B cell (primary cell): Measurements from ENCODE around the gene TMEM86A. TPM values are rescaled to one million over a fixed set of nuclear protein-coding genes. Genes with fewer than 3 reads are reported as not detected.

Source experiments
- ATAC-seq: fragments of 200-7000 bp; cut with Tn5 transposase; one replicate; pipeline ENCODE4 v1.10.0; 2021; ENCODE audit warnings: low read depth, mild to moderate bottlenecking, moderate number of reproducible peaks, moderate library complexity
- CTCF ChIA-PET: fragments of 350-600 bp; sonication (Branson Sonifier 250); formaldehyde crosslinking; loops from one replicate; lab custom pipeline; 2021; ENCODE audit warnings: antibody characterized with exemption, inconsistent platforms; lab: Charles Lee
- POLR2A ChIA-PET: fragments of 350-600 bp; sonication (Branson Sonifier 250); formaldehyde crosslinking; loops from one replicate; lab custom pipeline; 2021; ENCODE audit warnings: antibody characterized with exemption; lab: Charles Lee
- DNase-seq: peaks from one replicate; pipeline ENCODE4 v3.0.0; 2013
- H2AFZ ChIP-seq: 2 replicates; pipeline ENCODE4 v1.6.1; 2012; ENCODE audit warnings: mild to moderate bottlenecking, low read depth, low read length; ENCODE audit not compliant: insufficient read depth, poor library complexity, severe bottlenecking
- H3K27ac ChIP-seq, 2 donors: 1 replicate in 1 of 2; 2 replicates in 1 of 2; pipeline ENCODE4 v1.5.1; 2012 to 2013; ENCODE audit warnings: low read length in 2 of 2, mild to moderate bottlenecking in 2 of 2, moderate library complexity in 1 of 2
- H3K27me3 ChIP-seq, 4 experiments: fragments of 200-600 bp in 1 of 4; sonication (generic) in 1 of 4; replicated peaks in 1 of 4; 1 replicate in 2 of 4; 2 replicates in 2 of 4; pipeline versions ENCODE4 v1.6.1 to v1.7.0; 2013 to 2016; ENCODE audit warnings: low read length in 3 of 4, mild to moderate bottlenecking in 2 of 4, mixed read lengths in 1 of 4, moderate library complexity in 1 of 4; ENCODE audit not compliant: insufficient read depth in 4 of 4, control insufficient read depth in 3 of 4; ENCODE audit errors: control extremely low read depth in 1 of 4
- H3K36me3 ChIP-seq, 2 experiments: replicated peaks in 1 of 2; 1 replicate in 1 of 2; 2 replicates in 1 of 2; pipeline versions ENCODE4 v1.6.1 to v1.7.1; 2013; ENCODE audit warnings: low read length in 1 of 2; ENCODE audit not compliant: insufficient read depth in 2 of 2, control insufficient read depth in 1 of 2; ENCODE audit errors: control extremely low read depth in 1 of 2, extremely low read depth in 1 of 2
- H3K4me1 ChIP-seq, 2 donors: fragments of 200-600 bp in 1 of 2; sonication (generic) in 1 of 2; 1 replicate in 1 of 2; 2 replicates in 1 of 2; pipeline versions ENCODE4 v1.5.1 to v1.6.1; 2013 to 2017; ENCODE audit warnings: low read length in 2 of 2; ENCODE audit not compliant: control insufficient read depth in 2 of 2, insufficient read depth in 2 of 2
- H3K4me2 ChIP-seq: replicated peaks from 2 replicates; pipeline ENCODE3; 2012; ENCODE audit warnings: mild to moderate bottlenecking, low read depth, low read length; ENCODE audit not compliant: poor library complexity, severe bottlenecking
- H3K4me3 ChIP-seq, 5 experiments: fragments of 200-600 bp in 1 of 5; sonication (generic) in 1 of 5; 1 replicate in 3 of 5; 2 replicates in 2 of 5; pipeline versions ENCODE4 v1.5.1 to v1.7.0; 2011 to 2016; ENCODE audit warnings: low read length in 4 of 5, mild to moderate bottlenecking in 4 of 5, low read depth in 2 of 5, control low read depth in 1 of 5, moderate library complexity in 1 of 5; ENCODE audit not compliant: insufficient read depth in 1 of 5; ENCODE audit errors: control extremely low read depth in 1 of 5, extremely low read depth in 1 of 5
- H3K79me2 ChIP-seq: fragments of 200-600 bp; sonication (generic); one replicate; pipeline ENCODE4 v1.6.0; 2016; ENCODE audit warnings: low read length; ENCODE audit not compliant: control insufficient read depth, insufficient read depth
- H3K9ac ChIP-seq: fragments of 200-600 bp; sonication (generic); 2 replicates; pipeline ENCODE4 v1.6.1; 2017; ENCODE audit warnings: mild to moderate bottlenecking, low read length, moderate library complexity
- H3K9me3 ChIP-seq, 3 donors: one replicate each; pipeline versions ENCODE4 v1.6.1 to v1.7.1; 2013; ENCODE audit warnings: low read length in 2 of 3; ENCODE audit not compliant: control insufficient read depth in 2 of 3, insufficient read depth in 1 of 3; ENCODE audit errors: control extremely low read depth in 1 of 3
- H4K20me1 ChIP-seq: 2 replicates; pipeline ENCODE4 v1.6.0; 2012; ENCODE audit warnings: mild to moderate bottlenecking, low read length; ENCODE audit not compliant: insufficient read depth, control insufficient read depth, poor library complexity, severe bottlenecking
- H3K27ac Mint-ChIP-seq: one replicate; pipeline ENCODE4 v1.8.0; 2021; ENCODE audit warnings: mixed read lengths
- H3K27me3 Mint-ChIP-seq: one replicate; pipeline ENCODE4 v1.8.0; 2021; ENCODE audit warnings: mixed read lengths
- H3K4me1 Mint-ChIP-seq: one replicate; pipeline ENCODE4 v1.8.0; 2021; ENCODE audit warnings: mixed read lengths
- H3K4me3 Mint-ChIP-seq: one replicate; pipeline ENCODE4 v1.8.0; 2021; ENCODE audit warnings: mixed read lengths
- H3K9me3 Mint-ChIP-seq: one replicate; pipeline ENCODE4 v1.8.0; 2022; ENCODE audit warnings: mixed read lengths; ENCODE audit not compliant: insufficient read depth
- EZH2 ChIP-seq: IDR thresholded peaks from 2 replicates; pipeline ENCODE4 v1.6.1; 2012; ENCODE audit warnings: borderline replicate concordance, low read depth, mild to moderate bottlenecking, moderate library complexity, low read length; ENCODE audit not compliant: insufficient read depth, poor library complexity, severe bottlenecking
- WGBS: methylation state at CpG from one replicate; pipeline ENCODE4 v1.1.5; 2013; ENCODE audit warnings: missing lambda C conversion rate; ENCODE audit not compliant: insufficient coverage; 5-methylcytosine and 5-hydroxymethylcytosine counted together
- intact Hi-C: fragments of 100-400 bp; cut with micrococcal nuclease; formaldehyde crosslinking; loops from one replicate; pipeline ENCODE4 v1.10.0; 2022
- polyA plus RNA-seq: library from polyadenylated mRNA; depleted of rRNA; stranded (reverse); fragments of >200 nt; gene quantifications from 2 replicates; pipeline ENCODE4 v1.2.3, GENCODE V29; 2012
- total RNA-seq, 2 donors: library from RNA; stranded (reverse); fragments of 120-200 nt in 1 of 2; gene quantifications; 1 replicate in 1 of 2; 2 replicates in 1 of 2; pipeline versions ENCODE4 v1.2.3 to v1.2.4, GENCODE V29; 2013 to 2022
- TF ChIP-seq, protein P1 (sequence below): fragments of 200-600 bp; IDR thresholded peaks from one replicate; pipeline ENCODE4 v1.8.0; 2022; ENCODE audit warnings: antibody characterized with exemption, mild to moderate bottlenecking

TMEM86A gene
- total and polyA plus RNA-seq, 2 donors (not counting 1 experiment from before 2014, with no cell fraction given) = 0.40 to 1.1 TPM

DNA sequence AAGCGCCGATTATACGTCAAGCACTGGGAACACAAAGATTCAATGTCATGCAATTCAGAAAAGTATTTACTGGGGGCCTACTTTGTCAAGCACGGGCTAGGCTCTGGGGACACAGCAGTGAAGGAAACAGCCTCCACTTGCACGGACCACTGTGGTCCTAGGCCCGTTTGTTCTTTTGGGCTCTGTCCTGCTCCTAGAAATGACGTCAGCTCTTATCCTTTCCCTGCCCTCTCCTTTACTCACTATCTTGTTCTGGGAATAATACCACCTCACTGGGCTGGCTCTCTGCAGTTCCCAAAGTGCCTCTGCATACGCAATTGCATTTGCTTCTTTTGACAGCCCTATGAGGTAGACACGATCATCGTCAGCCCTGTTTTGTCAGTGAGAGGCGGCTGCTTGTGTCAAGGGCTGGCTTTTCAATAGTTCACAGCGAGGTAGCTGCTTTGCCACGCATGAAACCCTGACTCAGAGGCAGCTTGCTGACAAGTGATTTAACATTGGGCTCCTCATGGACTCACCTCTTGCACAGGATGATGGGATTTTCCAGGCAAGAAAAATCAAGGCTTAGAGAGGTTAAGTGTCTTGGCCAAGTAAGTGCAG is 50.3 kb downstream of the TMEM86A start:
- H4K20me1 ChIP-seq = no peaks in the 10 kb centered on the region
- no peak overlapping the region for H3K4me2 ChIP-seq
- H3K36me3 ChIP-seq = no peaks in the 10 kb centered on the region
- no peak overlapping the region for H3K9ac ChIP-seq
- H3K79me2 ChIP-seq = no peaks in the 10 kb centered on the region
- ATAC-seq = no peak
- TF ChIP-seq, protein P1, sequence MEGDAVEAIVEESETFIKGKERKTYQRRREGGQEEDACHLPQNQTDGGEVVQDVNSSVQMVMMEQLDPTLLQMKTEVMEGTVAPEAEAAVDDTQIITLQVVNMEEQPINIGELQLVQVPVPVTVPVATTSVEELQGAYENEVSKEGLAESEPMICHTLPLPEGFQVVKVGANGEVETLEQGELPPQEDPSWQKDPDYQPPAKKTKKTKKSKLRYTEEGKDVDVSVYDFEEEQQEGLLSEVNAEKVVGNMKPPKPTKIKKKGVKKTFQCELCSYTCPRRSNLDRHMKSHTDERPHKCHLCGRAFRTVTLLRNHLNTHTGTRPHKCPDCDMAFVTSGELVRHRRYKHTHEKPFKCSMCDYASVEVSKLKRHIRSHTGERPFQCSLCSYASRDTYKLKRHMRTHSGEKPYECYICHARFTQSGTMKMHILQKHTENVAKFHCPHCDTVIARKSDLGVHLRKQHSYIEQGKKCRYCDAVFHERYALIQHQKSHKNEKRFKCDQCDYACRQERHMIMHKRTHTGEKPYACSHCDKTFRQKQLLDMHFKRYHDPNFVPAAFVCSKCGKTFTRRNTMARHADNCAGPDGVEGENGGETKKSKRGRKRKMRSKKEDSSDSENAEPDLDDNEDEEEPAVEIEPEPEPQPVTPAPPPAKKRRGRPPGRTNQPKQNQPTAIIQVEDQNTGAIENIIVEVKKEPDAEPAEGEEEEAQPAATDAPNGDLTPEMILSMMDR = no peak
- TF ChIP-seq EZH2 = no peak
- no peaks in the 10 kb centered on the region for H3K4me1 ChIP-seq
- peaks cover 0 to 16% (median 3%) of the 10 kb centered on the region in 4 experiments for H3K27me3 ChIP-seq
- H3K4me1 Mint-ChIP-seq = no peaks in the 10 kb centered on the region
- intact Hi-C loops = no loop called here
- no peaks in the 10 kb centered on the region for H3K9me3 ChIP-seq
- H3K27ac ChIP-seq = no peak overlapping the region
- WGBS = 93% methylated on average over 11 of the region's 13 CpGs
- H3K27ac Mint-ChIP-seq = no peak overlapping the region
- H3K4me3 Mint-ChIP-seq = no peak overlapping the region
- H3K27me3 Mint-ChIP-seq = peaks cover 27% of the 10 kb centered on the region
- ChIA-PET POLR2A (no interaction called here), CTCF (no interaction called here)
- H2AFZ ChIP-seq = no peak overlapping the region
- no peaks in the 10 kb centered on the region for H3K9me3 Mint-ChIP-seq
- DNase-seq = no peak
- H3K4me3 ChIP-seq = no peak overlapping the region

DNA sequence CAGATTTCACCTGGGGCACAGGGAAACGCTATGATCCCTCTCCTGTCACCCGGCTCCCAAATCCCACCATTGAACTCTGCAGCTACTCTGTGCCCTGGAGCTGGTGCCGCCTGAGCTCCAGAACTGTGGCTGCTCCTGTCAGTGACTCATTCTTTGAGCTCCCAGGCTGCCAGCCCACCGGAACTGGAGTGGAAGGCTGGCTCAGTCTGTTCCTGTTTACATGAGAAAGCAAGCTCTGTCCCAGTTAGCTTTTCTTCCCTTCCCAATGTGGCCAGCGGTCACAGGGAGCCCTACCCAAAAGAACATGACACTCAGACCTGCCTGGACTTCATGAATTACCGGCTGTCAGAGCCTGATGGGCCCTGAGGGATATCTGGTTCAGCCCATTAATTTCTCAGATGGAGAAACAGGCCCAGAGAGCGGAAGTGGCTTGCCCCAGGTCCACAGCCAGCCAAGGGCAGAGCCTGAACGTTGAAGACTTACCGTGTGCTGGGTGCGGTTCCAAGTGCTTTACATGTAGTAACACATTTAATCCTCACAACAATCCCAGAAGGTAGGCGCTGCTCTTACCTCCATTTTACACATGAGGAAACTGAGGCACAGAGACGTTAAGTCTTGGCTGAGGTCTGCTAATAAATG is 51.2 kb downstream of the TMEM86A start:
- Histone ChIP-seq H2AFZ (no peak overlapping the region), H3K4me3 (no peak overlapping the region), H3K79me2 (no peaks in the 10 kb centered on the region), H3K9ac (no peak overlapping the region), H4K20me1 (no peaks in the 10 kb centered on the region), H3K4me1 (no peaks in the 10 kb centered on the region), H3K9me3 (no peaks in the 10 kb centered on the region), H3K4me2 (no peak overlapping the region), H3K36me3 (no peaks in the 10 kb centered on the region), H3K27ac (no peak overlapping the region), H3K27me3 (peaks cover 0 to 16% (median 3%) of the 10 kb centered on the region in 4 experiments)
- no peak for DNase-seq
- WGBS = 57% methylated on average over 9 of the region's 12 CpGs
- ATAC-seq = no peak
- ChIA-PET CTCF (interaction anchor here (1.3 kb wide), 1 partner anchor 27 kb away, joined by 3 read pairs; no protein-coding TSS in a partner anchor), POLR2A (no interaction called here)
- no peak overlapping the region for H3K27ac Mint-ChIP-seq
- peaks cover 28% of the 10 kb centered on the region for H3K27me3 Mint-ChIP-seq
- intact Hi-C loops = no loop called here
- H3K9me3 Mint-ChIP-seq = no peaks in the 10 kb centered on the region
- H3K4me1 Mint-ChIP-seq = no peaks in the 10 kb centered on the region
- no peak overlapping the region for H3K4me3 Mint-ChIP-seq
- TF ChIP-seq, protein P1 = no peak
- TF ChIP-seq EZH2 = no peak
